ENCODE measurements around the gene OR4S1. TPM values are rescaled to one million over a fixed set of nuclear protein-coding genes. Genes with fewer than 3 reads are reported as not detected.

The OR4S1 gene, protein sequence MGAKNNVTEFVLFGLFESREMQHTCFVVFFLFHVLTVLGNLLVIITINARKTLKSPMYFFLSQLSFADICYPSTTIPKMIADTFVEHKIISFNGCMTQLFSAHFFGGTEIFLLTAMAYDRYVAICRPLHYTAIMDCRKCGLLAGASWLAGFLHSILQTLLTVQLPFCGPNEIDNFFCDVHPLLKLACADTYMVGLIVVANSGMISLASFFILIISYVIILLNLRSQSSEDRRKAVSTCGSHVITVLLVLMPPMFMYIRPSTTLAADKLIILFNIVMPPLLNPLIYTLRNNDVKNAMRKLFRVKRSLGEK
- total RNA-seq, result not detected

DNA sequence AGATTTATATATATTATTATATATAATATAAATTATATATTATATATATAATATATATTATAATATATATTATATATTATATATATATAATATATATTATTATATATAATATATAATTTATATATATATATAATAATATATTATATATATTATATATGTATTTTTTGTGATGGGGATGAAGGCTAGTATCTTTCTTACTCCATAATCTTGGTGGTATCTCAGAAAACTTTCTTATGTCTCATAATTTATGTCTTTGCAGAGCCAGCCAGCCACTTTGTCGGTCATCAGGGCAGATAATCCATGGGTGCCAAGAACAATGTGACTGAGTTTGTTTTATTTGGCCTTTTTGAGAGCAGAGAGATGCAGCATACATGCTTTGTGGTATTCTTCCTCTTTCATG is at the start of gene OR4S1:
Gene OR4S1 (plus strand): TSS at position 301 of the 400 bp plus-strand sequence. CDS start 0 bp downstream, at position 301.
- Histone ChIP-seq H3K27me3 (no peaks in the 10 kb centered on the region), H3K4me3 (no peak within 1 kb of the TSS), H3K36me3 (no peaks in the 10 kb centered on the region), H3K4me1 (no peaks in the 10 kb centered on the region), H3K9me3 (no peaks in the 10 kb centered on the region), H3K27ac (replicated peaks in 1 of 4) (no peak within 1 kb of the TSS)
- intact Hi-C loops (cut with DNase I), result no loop called here
- TF ChIP-seq POLR2A (IDR thresholded peaks at IDR 0.05; ENCODE audit: low read depth), result no peak
- TF ChIP-seq, protein P1, sequence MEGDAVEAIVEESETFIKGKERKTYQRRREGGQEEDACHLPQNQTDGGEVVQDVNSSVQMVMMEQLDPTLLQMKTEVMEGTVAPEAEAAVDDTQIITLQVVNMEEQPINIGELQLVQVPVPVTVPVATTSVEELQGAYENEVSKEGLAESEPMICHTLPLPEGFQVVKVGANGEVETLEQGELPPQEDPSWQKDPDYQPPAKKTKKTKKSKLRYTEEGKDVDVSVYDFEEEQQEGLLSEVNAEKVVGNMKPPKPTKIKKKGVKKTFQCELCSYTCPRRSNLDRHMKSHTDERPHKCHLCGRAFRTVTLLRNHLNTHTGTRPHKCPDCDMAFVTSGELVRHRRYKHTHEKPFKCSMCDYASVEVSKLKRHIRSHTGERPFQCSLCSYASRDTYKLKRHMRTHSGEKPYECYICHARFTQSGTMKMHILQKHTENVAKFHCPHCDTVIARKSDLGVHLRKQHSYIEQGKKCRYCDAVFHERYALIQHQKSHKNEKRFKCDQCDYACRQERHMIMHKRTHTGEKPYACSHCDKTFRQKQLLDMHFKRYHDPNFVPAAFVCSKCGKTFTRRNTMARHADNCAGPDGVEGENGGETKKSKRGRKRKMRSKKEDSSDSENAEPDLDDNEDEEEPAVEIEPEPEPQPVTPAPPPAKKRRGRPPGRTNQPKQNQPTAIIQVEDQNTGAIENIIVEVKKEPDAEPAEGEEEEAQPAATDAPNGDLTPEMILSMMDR (IDR thresholded peaks at IDR 0.05), result no peak
- TF ChIP-seq EP300 (IDR thresholded peaks at IDR 0.05), result no peak
- TF ChIP-seq POLR2AphosphoS5 (IDR thresholded peaks at IDR 0.05), result no peak
- 71% methylated on average over 1 of the region's 1 CpG for WGBS
- DNase-seq (ENCODE audit: extremely low spot score), result no peak

DNA sequence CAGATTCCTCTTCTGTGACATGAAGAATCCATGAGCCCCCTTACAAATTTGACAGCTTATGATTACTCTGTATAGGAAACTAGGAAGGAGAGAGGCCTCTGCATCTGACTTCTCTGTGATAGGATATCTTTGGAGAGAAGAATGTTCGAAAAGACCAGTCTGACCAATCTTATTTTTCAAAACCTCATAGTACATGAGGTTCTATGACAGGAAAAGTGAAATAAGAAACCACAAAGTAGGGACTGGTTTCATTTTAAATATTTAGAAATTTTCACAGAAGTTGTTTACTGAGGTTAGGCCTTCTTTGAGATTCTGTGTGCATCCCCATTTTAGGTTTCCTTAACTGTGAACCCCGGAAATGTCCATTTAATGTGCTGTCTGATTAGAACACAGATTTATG is 44.4 kb upstream of the OR4S1 start:
- WGBS, result 73% methylated on average over 2 of the region's 2 CpGs
- TF ChIP-seq, protein P1 (IDR thresholded peaks at IDR 0.05), result no peak
- TF ChIP-seq POLR2AphosphoS5 (IDR thresholded peaks at IDR 0.05), result no peak
- no peak for TF ChIP-seq POLR2A (IDR thresholded peaks at IDR 0.05; ENCODE audit: low read depth)
- no peak for TF ChIP-seq EP300 (IDR thresholded peaks at IDR 0.05)
- Histone ChIP-seq H3K36me3 (no peaks in the 10 kb centered on the region), H3K27ac (replicated peaks in 1 of 4) (no peak overlapping the region), H3K27me3 (no peaks in the 10 kb centered on the region), H3K9me3 (no peaks in the 10 kb centered on the region), H3K4me1 (no peaks in the 10 kb centered on the region), H3K4me3 (no peak overlapping the region)
- intact Hi-C loops (cut with DNase I), result no loop called here
- no peak for DNase-seq (ENCODE audit: extremely low spot score)

DNA sequence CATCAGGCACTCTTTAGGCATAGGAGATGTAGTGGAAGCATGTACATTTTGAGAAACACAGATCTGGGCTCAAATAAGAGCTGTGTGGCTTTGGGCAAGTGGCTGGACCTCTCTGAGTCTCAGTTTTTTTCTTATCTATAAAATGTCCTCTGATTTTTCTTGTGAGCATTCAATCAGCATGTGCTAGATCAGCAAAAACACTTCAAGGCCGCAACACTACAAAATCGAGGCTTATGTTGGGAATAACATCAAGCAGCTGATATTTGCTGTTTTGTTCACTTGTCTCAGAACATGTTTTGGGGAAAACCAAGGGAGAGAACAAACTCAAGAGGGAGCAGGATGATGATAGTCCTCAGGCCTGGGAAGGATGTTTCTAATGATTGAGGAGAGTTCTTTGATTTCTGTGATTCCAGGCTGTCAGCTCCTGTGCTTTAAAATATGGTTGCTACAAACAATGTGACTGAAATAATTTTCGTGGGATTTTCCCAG is 42.6 kb upstream of the OR4S1 start, which contains the start of gene OR4X1:
Gene OR4X1 (plus strand): TSS at position 439 of the 489 bp plus-strand sequence. CDS start 0 bp downstream, at position 439.
- no peak within 1 kb of the TSS for H3K4me3 ChIP-seq
- no peaks in the 10 kb centered on the region for H3K36me3 ChIP-seq
- intact Hi-C loops (cut with DNase I), result no loop called here
- no peaks in the 10 kb centered on the region for H3K27me3 ChIP-seq
- no peak within 1 kb of the TSS for H3K27ac ChIP-seq (replicated peaks in 1 of 4)
- TF ChIP-seq EP300 (IDR thresholded peaks at IDR 0.05), result no peak
- TF ChIP-seq, protein P1 (IDR thresholded peaks at IDR 0.05), result no peak
- TF ChIP-seq POLR2A (IDR thresholded peaks at IDR 0.05; ENCODE audit: low read depth), result no peak
- no peak for TF ChIP-seq POLR2AphosphoS5 (IDR thresholded peaks at IDR 0.05)
- H3K4me1 ChIP-seq, result no peaks in the 10 kb centered on the region
- no peaks in the 10 kb centered on the region for H3K9me3 ChIP-seq
- DNase-seq (ENCODE audit: extremely low spot score), result no peak
- WGBS, result 24% methylated on average over 3 of the region's 3 CpGs

DNA sequence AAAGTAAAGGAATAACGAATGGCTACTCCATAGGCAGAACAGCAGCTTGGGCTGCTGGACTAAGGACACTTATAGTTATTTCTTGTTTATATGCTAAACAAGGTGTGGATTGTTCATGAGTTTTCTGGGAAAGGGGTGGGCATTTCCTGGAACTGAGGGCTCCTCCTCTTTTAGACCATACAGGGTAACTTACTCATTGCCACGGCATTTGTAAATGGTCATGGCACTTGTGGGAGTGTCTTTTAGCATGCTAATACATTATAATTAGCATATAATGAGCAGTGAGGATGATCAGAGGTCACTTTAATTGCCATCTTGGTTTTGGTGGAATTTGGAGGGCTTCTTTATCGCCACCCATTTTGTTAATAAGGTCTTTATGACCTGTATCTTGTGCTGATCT is 35.4 kb upstream of the OR4S1 start:
- Histone ChIP-seq H3K4me1 (no peaks in the 10 kb centered on the region), H3K27ac (replicated peaks in 1 of 4) (no peak overlapping the region), H3K36me3 (no peaks in the 10 kb centered on the region), H3K9me3 (no peaks in the 10 kb centered on the region), H3K4me3 (no peak overlapping the region), H3K27me3 (no peaks in the 10 kb centered on the region)
- TF ChIP-seq EP300 (IDR thresholded peaks at IDR 0.05) (no peak), POLR2A (IDR thresholded peaks at IDR 0.05; ENCODE audit: low read depth) (no peak), POLR2AphosphoS5 (IDR thresholded peaks at IDR 0.05) (no peak)
- TF ChIP-seq, protein P1 (IDR thresholded peaks at IDR 0.05), result no peak
- 52% methylated on average over 3 of the region's 3 CpGs for WGBS
- no peak for DNase-seq (ENCODE audit: extremely low spot score)
- intact Hi-C loops (cut with DNase I), result no loop called here

Measured in esophagus muscularis mucosa (tissue), 4 donors.